Measurements from ENCODE around the gene FADS1.

Gene FADS1

GRCh38 chr11:61777234-61778090 is 39.3 kb downstream of the FADS1 start:
- in situ Hi-C loops (cut with HindIII; ENCODE audit: low sequenced_read_pairs) = no loop called here
- no peak for TF ChIP-seq CTCF (IDR thresholded peaks at IDR 0.05; ENCODE audit: low read depth, low read length)
- H3K4me3 ChIP-seq (ENCODE audit: low read depth, low read length) = peak overlapping the region; percentile 7
- DNase-seq (ENCODE audit: low read depth, low spot score) = no peak

- peak; percentile 90 for TF ChIP-seq CTCF (IDR thresholded peaks at IDR 0.05; ENCODE audit: low read depth, low read length)
- no peak overlapping the region for H3K4me3 ChIP-seq (ENCODE audit: low read depth, low read length)
- DNase-seq (ENCODE audit: low read depth, low spot score) = peak; percentile 69
- in situ Hi-C loops (cut with HindIII; ENCODE audit: low sequenced_read_pairs) = no loop called here
Observed at GRCh38 chr11:61776561-61777075, 40.2 kb downstream of the FADS1 start.

- in situ Hi-C loops (cut with HindIII; ENCODE audit: low sequenced_read_pairs) = no loop called here
- no peak for DNase-seq (ENCODE audit: low read depth, low spot score)
- H3K4me3 ChIP-seq (ENCODE audit: low read depth, low read length) = no peak overlapping the region
- TF ChIP-seq CTCF (IDR thresholded peaks at IDR 0.05; ENCODE audit: low read depth, low read length) = no peak
Observed at GRCh38 chr11:61775606-61776554, 40.9 kb downstream of the FADS1 start.

GRCh38 chr11:61775106-61775505 is 41.7 kb downstream of the FADS1 start:
- DNase-seq (ENCODE audit: low read depth, low spot score) = no peak
- no peak for TF ChIP-seq CTCF (IDR thresholded peaks at IDR 0.05; ENCODE audit: low read depth, low read length)
- no peak overlapping the region for H3K4me3 ChIP-seq (ENCODE audit: low read depth, low read length)
- in situ Hi-C loops (cut with HindIII; ENCODE audit: low sequenced_read_pairs) = no loop called here

GRCh38 chr11:61774411-61774810 is 42.4 kb downstream of the FADS1 start:
- TF ChIP-seq CTCF (IDR thresholded peaks at IDR 0.05; ENCODE audit: low read depth, low read length) = no peak
- no peak overlapping the region for H3K4me3 ChIP-seq (ENCODE audit: low read depth, low read length)
- DNase-seq (ENCODE audit: low read depth, low spot score) = no peak
- in situ Hi-C loops (cut with HindIII; ENCODE audit: low sequenced_read_pairs) = no loop called here

GRCh38 chr11:61773809-61774208 is 43.0 kb downstream of the FADS1 start:
- no peak for DNase-seq (ENCODE audit: low read depth, low spot score)
- no peak overlapping the region for H3K4me3 ChIP-seq (ENCODE audit: low read depth, low read length)
- no peak for TF ChIP-seq CTCF (IDR thresholded peaks at IDR 0.05; ENCODE audit: low read depth, low read length)
- in situ Hi-C loops (cut with HindIII; ENCODE audit: low sequenced_read_pairs) = no loop called here
